Stomach (tissue), 9 donors: Measurements from ENCODE around the gene CMTR2. TPM values are rescaled to one million over a fixed set of nuclear protein-coding genes. Genes with fewer than 3 reads are reported as not detected.
"Not testable (repeated sequence)": the region's sequence is repeated elsewhere in the genome, so short reads cannot be mapped to it uniquely, and the experiment has no call there.

Source experiments
- DNase-seq, 2 donors: peaks; one replicate each; pipeline versions ENCODE4 v3.0.0 to v3.0.0-alpha.2; 2013 to 2019
- H3K27ac ChIP-seq, 5 donors: fragments of 200-600 bp in 4 of 5; sonication (generic) in 4 of 5; one replicate each; pipeline ENCODE4 v1.5.1; 2013 to 2019; ENCODE audit warnings: mild to moderate bottlenecking in 1 of 5, moderate library complexity in 1 of 5
- H3K27me3 ChIP-seq, 3 donors: fragments of 200-600 bp; sonication (generic); one replicate each; pipeline ENCODE4 v1.5.1; 2017 to 2019; ENCODE audit warnings: mixed run types in 1 of 3
- H3K36me3 ChIP-seq, 4 donors: fragments of 200-600 bp; sonication (generic); 1 replicate in 3 of 4; 2 replicates in 1 of 4; pipeline ENCODE4 v1.5.1; 2016 to 2019
- H3K4me1 ChIP-seq, 4 donors: fragments of 200-600 bp; sonication (generic); one replicate each; pipeline ENCODE4 v1.5.1; 2016 to 2019
- H3K4me3 ChIP-seq, 4 donors: fragments of 200-600 bp; sonication (generic) in 3 of 4; one replicate each; pipeline ENCODE4 v1.5.1; 2016 to 2019; ENCODE audit warnings: mild to moderate bottlenecking in 1 of 4
- H3K9me3 ChIP-seq, 4 donors: fragments of 200-600 bp; sonication (generic); one replicate each; pipeline ENCODE4 v1.5.1; 2016 to 2019
- CTCF ChIP-seq, 7 experiments: fragments of 450-650 bp in 4 of 7; fragments of 200-600 bp in 3 of 7; sonication (generic) in 3 of 7; IDR thresholded peaks; one replicate each; pipeline ENCODE4 v1.5.1; 2016 to 2019; ENCODE audit warnings: antibody characterized with exemption in 7 of 7, control low read depth in 2 of 7, mild to moderate bottlenecking in 1 of 7
- EP300 ChIP-seq: sonication (generic); formaldehyde crosslinking; IDR thresholded peaks from one replicate; pipeline ENCODE4 v1.6.1; 2017; ENCODE audit warnings: antibody characterized with exemption
- POLR2A ChIP-seq, 4 donors: fragments of 450-650 bp; IDR thresholded peaks; one replicate each; pipeline ENCODE4 v1.6.1; 2016; ENCODE audit warnings: antibody characterized with exemption in 4 of 4, control low read depth in 2 of 4, mild to moderate bottlenecking in 1 of 4, moderate library complexity in 1 of 4
- POLR2AphosphoS5 ChIP-seq, 3 donors: sonication (generic); formaldehyde crosslinking; IDR thresholded peaks; one replicate each; pipeline ENCODE4 v1.6.1; 2016; ENCODE audit warnings: antibody characterized with exemption in 3 of 3
- WGBS, 5 donors: extraction: QIAGEN DNeasy Blood & Tissue Kit in 3 of 5; methylation state at CpG; one replicate each; pipeline versions ENCODE4 v1.1.5 to v1.1.7; 2013 to 2018; 5-methylcytosine and 5-hydroxymethylcytosine counted together
- intact Hi-C: fragments of 100-400 bp; cut with DNase I; formaldehyde crosslinking; loops from one replicate; pipeline ENCODE4 v1.15.1; 2023; ENCODE audit warnings: low total_unique reads
- polyA plus RNA-seq, 3 donors: library from polyadenylated mRNA; stranded (reverse); fragments of 200-250 nt; gene quantifications; one replicate each; pipeline ENCODE4 v1.2.3, GENCODE V29; 2013
- total RNA-seq, 5 donors: library from RNA; depleted of rRNA; stranded (reverse); fragments of >200 nt; gene quantifications; one replicate each; pipeline versions ENCODE4 v1.1.0 to v1.2.3, GENCODE V29; 2014 to 2016
- donor health status: healthy with polysubstance abuse.
- donor health status: Bipolar disorder and iron deficiency.
- donor health status: healthy.

CMTR2 gene
- total and polyA plus RNA-seq, 8 donors = 1.4 to 29.6 (median 7.6) TPM

GRCh38 chr16:71315269-71315668, 26.1 kb upstream of the CMTR2 start:
- no peak overlapping the region for H3K27ac ChIP-seq
- H3K9me3 ChIP-seq = no peaks in the 10 kb centered on the region
- DNase-seq = no peak
- H3K36me3 ChIP-seq = no peaks in the 10 kb centered on the region
- no peak for TF ChIP-seq POLR2AphosphoS5 (IDR thresholded peaks at IDR 0.05)
- no peak for TF ChIP-seq CTCF (IDR thresholded peaks at IDR 0.05)
- TF ChIP-seq POLR2A (IDR thresholded peaks at IDR 0.05) = no peak
- no peak for TF ChIP-seq EP300
- peaks cover 0 to 33% (median 8%) of the 10 kb centered on the region in 3 donors for H3K27me3 ChIP-seq
- intact Hi-C loops = loop anchor here (10.0 kb wide), 1 partner anchor 100 kb away; no protein-coding TSS in a partner anchor
- H3K4me3 ChIP-seq = no peak overlapping the region
- H3K4me1 ChIP-seq = no peaks in the 10 kb centered on the region
- 9 to 20% (median 19%) methylated on average over 3 of the region's 3 CpGs for WGBS, 5 donors

- not testable (repeated sequence) for H3K4me3 ChIP-seq, H3K9me3 ChIP-seq, DNase-seq, H3K27ac ChIP-seq, H3K36me3 ChIP-seq, H3K4me1 ChIP-seq
- intact Hi-C loops = loop anchor here (10.0 kb wide), 1 partner anchor 99 kb away; no protein-coding TSS in a partner anchor
- H3K27me3 ChIP-seq = peaks cover 0 to 34% (median 8%) of the 10 kb centered on the region in 3 donors
- WGBS, 5 donors = 55 to 71% (median 67%) methylated on average over 3 of the region's 3 CpGs
Measured at GRCh38 chr16:71313591-71313990, 24.4 kb upstream of the CMTR2 start.

- no peaks in the 10 kb centered on the region for H3K36me3 ChIP-seq
- DNase-seq = peak in 1 of 2 donors; percentile 56
- intact Hi-C loops = loop anchor here (10.0 kb wide), 1 partner anchor 97 kb away; no protein-coding TSS in a partner anchor
- peak in 5 of 7 experiments; percentile 45 to 74 (median 63) for TF ChIP-seq CTCF (IDR thresholded peaks at IDR 0.05)
- TF ChIP-seq EP300 = no peak
- H3K27me3 ChIP-seq = peaks cover 0 to 34% (median 8%) of the 10 kb centered on the region in 3 donors
- WGBS, 5 donors = 20 to 25% (median 21%) methylated on average over 7 of the region's 7 CpGs
- H3K27ac ChIP-seq = no peak overlapping the region
- H3K4me1 ChIP-seq = no peaks in the 10 kb centered on the region
- H3K9me3 ChIP-seq = no peaks in the 10 kb centered on the region
- H3K4me3 ChIP-seq = no peak overlapping the region
Measured at GRCh38 chr16:71311553-71312158, 22.5 kb upstream of the CMTR2 start.

- intact Hi-C loops = no loop called here
- no peaks in the 10 kb centered on the region for H3K4me1 ChIP-seq
- H3K4me3 ChIP-seq = no peak overlapping the region
- TF ChIP-seq POLR2A (IDR thresholded peaks at IDR 0.05) (no peak), POLR2AphosphoS5 (IDR thresholded peaks at IDR 0.05) (no peak), CTCF (IDR thresholded peaks at IDR 0.05) (no peak), EP300 (no peak)
- no peak overlapping the region for H3K27ac ChIP-seq
- 79 to 87% (median 83%) methylated on average over 5 of the region's 5 CpGs for WGBS, 5 donors
- no peak for DNase-seq
- peaks cover 0 to 14% (median 6%) of the 10 kb centered on the region in 4 donors for H3K9me3 ChIP-seq
- no peaks in the 10 kb centered on the region for H3K36me3 ChIP-seq
- H3K27me3 ChIP-seq = peaks cover 0 to 20% (median 5%) of the 10 kb centered on the region in 3 donors
Measured at GRCh38 chr16:71303938-71304337, 14.7 kb upstream of the CMTR2 start.

GRCh38 chr16:71297341-71297634, 8.1 kb upstream of the CMTR2 start:
- WGBS, 5 donors = 66 to 80% (median 71%) methylated on average over 2 of the region's 2 CpGs
- Histone ChIP-seq H3K4me1 (no peaks in the 10 kb centered on the region), H3K27ac (no peak overlapping the region)

More at GRCh38 chr16:71297341-71297634, 8.1 kb upstream of the CMTR2 start:
- Histone ChIP-seq H3K36me3 (no peaks in the 10 kb centered on the region), H3K9me3 (no peaks in the 10 kb centered on the region), H3K27me3 (peaks cover 0 to 34% (median 5%) of the 10 kb centered on the region in 3 donors), H3K4me3 (no peak overlapping the region)
- TF ChIP-seq CTCF (IDR thresholded peaks at IDR 0.05) (no peak), POLR2A (IDR thresholded peaks at IDR 0.05) (no peak), POLR2AphosphoS5 (IDR thresholded peaks at IDR 0.05) (no peak), EP300 (no peak)
- peak in 1 of 2 donors; percentile 23 for DNase-seq
- intact Hi-C loops = no loop called here
